HepG2 (cell line): ENCODE measurements around the gene ENTPD5. TPM values are rescaled to one million over a fixed set of nuclear protein-coding genes. Genes with fewer than 3 reads are reported as not detected.

ENCODE experiments used
- ARNT2 ChIP-seq: sonication (generic); formaldehyde crosslinking; IDR thresholded peaks from 2 replicates; pipeline ENCODE4 v1.8.0; 2022; ENCODE audit warnings: mild to moderate bottlenecking, low read depth, missing genetic modification reagents, moderate library complexity
- ATM ChIP-seq: fragments of 450-650 bp; IDR thresholded peaks from 2 replicates; pipeline ENCODE4 v1.7.1; 2017; ENCODE audit warnings: mild to moderate bottlenecking, borderline replicate concordance
- HNRNPL ChIP-seq: fragments of 200-400 bp; formaldehyde crosslinking; IDR thresholded peaks from 2 replicates; pipeline ENCODE4 v1.6.1; 2017; ENCODE audit warnings: mild to moderate bottlenecking, low read depth, low read length
- HOXD1 ChIP-seq: sonication (generic); formaldehyde crosslinking; IDR thresholded peaks from 2 replicates; pipeline ENCODE4 v1.5.0; 2020; ENCODE audit warnings: missing genetic modification reagents
- MED1 ChIP-seq: sonication (generic); formaldehyde crosslinking; IDR thresholded peaks from 2 replicates; pipeline ENCODE4 v1.4.0; 2020; ENCODE audit warnings: missing genetic modification reagents
- PHF21A ChIP-seq: sonication (generic); formaldehyde crosslinking; IDR thresholded peaks from 2 replicates; pipeline ENCODE4 v1.5.0; 2020; ENCODE audit warnings: mild to moderate bottlenecking, missing genetic modification reagents
- PRDM15 ChIP-seq: sonication (generic); formaldehyde crosslinking; IDR thresholded peaks from 2 replicates; pipeline ENCODE4 v1.4.0; 2020; ENCODE audit warnings: missing genetic modification reagents
- SKI ChIP-seq: fragments of 450-650 bp; IDR thresholded peaks from one replicate; pipeline ENCODE4 v1.6.1; 2018; ENCODE audit warnings: mild to moderate bottlenecking; ENCODE audit not compliant: partially characterized antibody
- SMARCE1 ChIP-seq: fragments of 450-650 bp; IDR thresholded peaks from 2 replicates; pipeline ENCODE4 v1.6.1; 2017; ENCODE audit warnings: borderline replicate concordance
- SP4 ChIP-seq: sonication (generic); formaldehyde crosslinking; IDR thresholded peaks from 2 replicates; pipeline ENCODE4 v1.8.1; 2023; ENCODE audit warnings: mild to moderate bottlenecking, missing genetic modification reagents
- ZBTB7B ChIP-seq: sonication (generic); formaldehyde crosslinking; IDR thresholded peaks from 2 replicates; pipeline ENCODE4 v1.4.0; 2020; ENCODE audit warnings: missing genetic modification reagents
- ZNF17 ChIP-seq: sonication (generic); formaldehyde crosslinking; IDR thresholded peaks from 2 replicates; pipeline ENCODE4 v1.5.0; 2020; ENCODE audit warnings: mild to moderate bottlenecking, missing genetic modification reagents
- ZNF720 ChIP-seq: sonication (generic); formaldehyde crosslinking; IDR thresholded peaks from 2 replicates; pipeline ENCODE4 v1.4.0; 2020; ENCODE audit warnings: missing genetic modification reagents
- ZNF746 ChIP-seq: sonication (generic); formaldehyde crosslinking; IDR thresholded peaks from 2 replicates; pipeline ENCODE4 v1.8.0; 2022; ENCODE audit warnings: mild to moderate bottlenecking, missing genetic modification reagents
- ZNF781 ChIP-seq: sonication (generic); formaldehyde crosslinking; IDR thresholded peaks from 2 replicates; pipeline ENCODE4 v1.5.1; 2020; ENCODE audit warnings: borderline replicate concordance, mild to moderate bottlenecking, missing genetic modification reagents; ENCODE audit errors: not compliant biosample characterization
- polyA plus RNA-seq, 8 experiments: library from polyadenylated mRNA; depleted of rRNA in 3 of 8; stranded (reverse) in 7 of 8; unstranded in 1 of 8; fragments of >200 nt; fragmentation: Illumina TruSeq in 4 of 8; extraction: Trizol in 4 of 8; gene quantifications; 2 replicates each; pipeline versions ENCODE4 v1.2.1 to v1.2.3, GENCODE V29; 2011 to 2016; ENCODE audit warnings: low read depth in 4 of 8, missing spikeins in 1 of 8, mixed read lengths in 1 of 8; ENCODE audit not compliant: insufficient read depth in 1 of 8
- total RNA-seq, 5 experiments: library from RNA; depleted of rRNA; stranded (reverse); fragments of >200 nt; fragmentation: Illumina TruSeq; extraction: Trizol; gene quantifications; 2 replicates each; pipeline ENCODE4 v1.2.3, GENCODE V29; 2016; ENCODE audit warnings: low read depth in 1 of 5
- TF ChIP-seq, protein P1 (sequence below): sonication (generic); formaldehyde crosslinking; IDR thresholded peaks from 2 replicates; pipeline ENCODE4 v1.4.0; 2020; ENCODE audit warnings: mild to moderate bottlenecking, missing genetic modification reagents
- TF ChIP-seq, protein P2 (sequence below): sonication (generic); formaldehyde crosslinking; IDR thresholded peaks from 2 replicates; pipeline ENCODE4 v1.5.0; 2020; ENCODE audit warnings: mild to moderate bottlenecking, missing genetic modification reagents
- TF ChIP-seq, protein P3 (sequence below): sonication (generic); formaldehyde crosslinking; IDR thresholded peaks from 2 replicates; pipeline ENCODE4 v1.4.0; 2020; ENCODE audit warnings: missing genetic modification reagents, mild to moderate bottlenecking, borderline replicate concordance

Gene ENTPD5
- total and polyA plus RNA-seq, 2 of the 13 experiments (the other 11 are each of a cell fraction or from before 2014, with no cell fraction given): 33.8 to 43.3 TPM

DNA sequence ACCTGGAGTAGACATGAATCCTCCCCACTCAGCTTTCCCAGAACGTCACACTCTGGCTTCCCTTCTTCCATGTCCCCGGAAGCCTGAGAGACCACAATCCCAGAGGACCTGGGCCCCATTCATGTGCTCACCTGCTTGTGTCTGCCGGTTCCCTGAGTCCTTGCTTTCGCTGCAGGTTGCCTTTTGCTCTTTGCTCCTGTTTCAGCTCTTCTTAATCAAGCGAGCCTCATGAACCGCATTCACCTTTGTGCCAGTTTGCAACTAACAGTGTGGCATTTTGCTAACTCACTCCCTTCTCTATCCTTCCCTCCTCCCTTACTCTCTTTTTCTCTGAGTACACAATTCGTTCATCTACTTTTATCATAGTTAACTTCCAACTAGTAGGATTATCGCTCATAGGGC is 23.1 kb downstream of the ENTPD5 start (continued):
- TF ChIP-seq HOXD1 (CRISPR knock-in tag) (no peak), SMARCE1 (no peak), SKI (no peak), PRDM15 (CRISPR knock-in tag) (no peak), ARNT2 (CRISPR knock-in tag) (no peak), MED1 (CRISPR knock-in tag) (peak; percentile 74), SP4 (CRISPR knock-in tag) (no peak), ZNF17 (no peak), ZNF746 (CRISPR knock-in tag) (no peak), ATM (no peak), PHF21A (no peak), ZNF781 (no peak), ZBTB7B (CRISPR knock-in tag) (no peak), HNRNPL (no peak), ZNF720 (no peak)
- TF ChIP-seq, protein P1, sequence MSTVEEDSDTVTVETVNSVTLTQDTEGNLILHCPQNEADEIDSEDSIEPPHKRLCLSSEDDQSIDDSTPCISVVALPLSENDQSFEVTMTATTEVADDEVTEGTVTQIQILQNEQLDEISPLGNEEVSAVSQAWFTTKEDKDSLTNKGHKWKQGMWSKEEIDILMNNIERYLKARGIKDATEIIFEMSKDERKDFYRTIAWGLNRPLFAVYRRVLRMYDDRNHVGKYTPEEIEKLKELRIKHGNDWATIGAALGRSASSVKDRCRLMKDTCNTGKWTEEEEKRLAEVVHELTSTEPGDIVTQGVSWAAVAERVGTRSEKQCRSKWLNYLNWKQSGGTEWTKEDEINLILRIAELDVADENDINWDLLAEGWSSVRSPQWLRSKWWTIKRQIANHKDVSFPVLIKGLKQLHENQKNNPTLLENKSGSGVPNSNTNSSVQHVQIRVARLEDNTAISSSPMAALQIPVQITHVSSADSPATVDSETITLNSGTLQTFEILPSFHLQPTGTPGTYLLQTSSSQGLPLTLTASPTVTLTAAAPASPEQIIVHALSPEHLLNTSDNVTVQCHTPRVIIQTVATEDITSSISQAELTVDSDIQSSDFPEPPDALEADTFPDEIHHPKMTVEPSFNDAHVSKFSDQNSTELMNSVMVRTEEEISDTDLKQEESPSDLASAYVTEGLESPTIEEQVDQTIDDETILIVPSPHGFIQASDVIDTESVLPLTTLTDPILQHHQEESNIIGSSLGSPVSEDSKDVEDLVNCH: no peak
- TF ChIP-seq, protein P2, sequence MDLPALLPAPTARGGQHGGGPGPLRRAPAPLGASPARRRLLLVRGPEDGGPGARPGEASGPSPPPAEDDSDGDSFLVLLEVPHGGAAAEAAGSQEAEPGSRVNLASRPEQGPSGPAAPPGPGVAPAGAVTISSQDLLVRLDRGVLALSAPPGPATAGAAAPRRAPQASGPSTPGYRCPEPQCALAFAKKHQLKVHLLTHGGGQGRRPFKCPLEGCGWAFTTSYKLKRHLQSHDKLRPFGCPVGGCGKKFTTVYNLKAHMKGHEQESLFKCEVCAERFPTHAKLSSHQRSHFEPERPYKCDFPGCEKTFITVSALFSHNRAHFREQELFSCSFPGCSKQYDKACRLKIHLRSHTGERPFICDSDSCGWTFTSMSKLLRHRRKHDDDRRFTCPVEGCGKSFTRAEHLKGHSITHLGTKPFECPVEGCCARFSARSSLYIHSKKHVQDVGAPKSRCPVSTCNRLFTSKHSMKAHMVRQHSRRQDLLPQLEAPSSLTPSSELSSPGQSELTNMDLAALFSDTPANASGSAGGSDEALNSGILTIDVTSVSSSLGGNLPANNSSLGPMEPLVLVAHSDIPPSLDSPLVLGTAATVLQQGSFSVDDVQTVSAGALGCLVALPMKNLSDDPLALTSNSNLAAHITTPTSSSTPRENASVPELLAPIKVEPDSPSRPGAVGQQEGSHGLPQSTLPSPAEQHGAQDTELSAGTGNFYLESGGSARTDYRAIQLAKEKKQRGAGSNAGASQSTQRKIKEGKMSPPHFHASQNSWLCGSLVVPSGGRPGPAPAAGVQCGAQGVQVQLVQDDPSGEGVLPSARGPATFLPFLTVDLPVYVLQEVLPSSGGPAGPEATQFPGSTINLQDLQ: no peak
- TF ChIP-seq, protein P3, sequence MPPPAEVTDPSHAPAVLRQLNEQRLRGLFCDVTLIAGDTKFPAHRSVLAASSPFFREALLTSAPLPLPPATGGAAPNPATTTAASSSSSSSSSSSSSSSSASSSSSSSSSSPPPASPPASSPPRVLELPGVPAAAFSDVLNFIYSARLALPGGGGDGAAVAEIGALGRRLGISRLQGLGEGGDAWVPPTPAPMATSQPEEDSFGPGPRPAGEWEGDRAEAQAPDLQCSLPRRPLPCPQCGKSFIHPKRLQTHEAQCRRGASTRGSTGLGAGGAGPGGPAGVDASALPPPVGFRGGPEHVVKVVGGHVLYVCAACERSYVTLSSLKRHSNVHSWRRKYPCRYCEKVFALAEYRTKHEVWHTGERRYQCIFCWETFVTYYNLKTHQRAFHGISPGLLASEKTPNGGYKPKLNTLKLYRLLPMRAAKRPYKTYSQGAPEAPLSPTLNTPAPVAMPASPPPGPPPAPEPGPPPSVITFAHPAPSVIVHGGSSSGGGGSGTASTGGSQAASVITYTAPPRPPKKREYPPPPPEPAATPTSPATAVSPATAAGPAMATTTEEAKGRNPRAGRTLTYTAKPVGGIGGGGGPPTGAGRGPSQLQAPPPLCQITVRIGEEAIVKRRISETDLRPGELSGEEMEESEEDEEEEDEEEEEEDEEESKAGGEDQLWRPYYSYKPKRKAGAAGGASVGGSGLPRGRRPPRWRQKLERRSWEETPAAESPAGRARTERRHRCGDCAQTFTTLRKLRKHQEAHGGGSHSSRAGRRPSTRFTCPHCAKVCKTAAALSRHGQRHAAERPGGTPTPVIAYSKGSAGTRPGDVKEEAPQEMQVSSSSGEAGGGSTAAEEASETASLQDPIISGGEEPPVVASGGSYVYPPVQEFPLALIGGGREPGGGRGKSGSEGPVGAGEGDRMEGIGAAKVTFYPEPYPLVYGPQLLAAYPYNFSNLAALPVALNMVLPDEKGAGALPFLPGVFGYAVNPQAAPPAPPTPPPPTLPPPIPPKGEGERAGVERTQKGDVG (CRISPR knock-in tag): no peak
